H9 (cell line): ENCODE results near the gene SORBS1. TPM values are rescaled to one million over a fixed set of nuclear protein-coding genes. Genes with fewer than 3 reads are reported as not detected.

ENCODE experiments used
- DNase-seq: peaks from one replicate; pipeline ENCODE4 v3.0.0-alpha.2; 2017
- H2AFZ ChIP-seq: one replicate; pipeline ENCODE4 v1.6.1; 2013; ENCODE audit warnings: mild to moderate bottlenecking, low read length, control low read depth, moderate library complexity
- H2AK5ac ChIP-seq: 2 replicates; pipeline ENCODE4 v1.6.1; 2013; ENCODE audit warnings: low read length, control low read depth, mixed read lengths; ENCODE audit not compliant: insufficient read length
- H2BK120ac ChIP-seq: one replicate; pipeline ENCODE4 v1.6.1; 2013; ENCODE audit warnings: low read depth, mild to moderate bottlenecking, low read length, control low read depth, inconsistent platforms; ENCODE audit not compliant: poor library complexity, severe bottlenecking
- H2BK12ac ChIP-seq: 2 replicates; pipeline ENCODE4 v1.6.1; 2013; ENCODE audit warnings: low read length, control low read depth, mixed read lengths, low read depth; ENCODE audit not compliant: insufficient read length
- H2BK15ac ChIP-seq: 2 replicates; pipeline ENCODE4 v1.6.1; 2013; ENCODE audit warnings: low read depth, low read length, control low read depth
- H2BK20ac ChIP-seq: one replicate; pipeline ENCODE4 v1.6.1; 2013; ENCODE audit warnings: low read depth, mild to moderate bottlenecking, low read length, control low read depth, inconsistent platforms; ENCODE audit not compliant: poor library complexity, severe bottlenecking
- H2BK5ac ChIP-seq: 2 replicates; pipeline ENCODE4 v1.6.1; 2013; ENCODE audit warnings: low read length, control low read depth, mixed read lengths; ENCODE audit not compliant: insufficient read length
- H3K14ac ChIP-seq: 2 replicates; pipeline ENCODE4 v1.6.1; 2013; ENCODE audit warnings: low read length, control low read depth; ENCODE audit not compliant: insufficient read depth
- H3K18ac ChIP-seq: 2 replicates; pipeline ENCODE4 v1.6.1; 2013; ENCODE audit warnings: low read depth, mild to moderate bottlenecking, mixed read lengths, low read length, control low read depth; ENCODE audit not compliant: insufficient read length
- H3K23ac ChIP-seq: 2 replicates; pipeline ENCODE4 v1.6.1; 2013; ENCODE audit warnings: low read length, control low read depth, mixed read lengths, low read depth; ENCODE audit not compliant: insufficient read length
- H3K23me2 ChIP-seq: 2 replicates; pipeline ENCODE4 v1.6.1; 2013; ENCODE audit warnings: low read depth, mild to moderate bottlenecking, mixed read lengths, low read length, control low read depth; ENCODE audit not compliant: insufficient read length, poor library complexity, severe bottlenecking
- H3K27ac ChIP-seq: 2 replicates; pipeline ENCODE4 v1.5.1; 2013; ENCODE audit warnings: low read length, control low read depth, mixed read lengths, low read depth; ENCODE audit not compliant: insufficient read length
- H3K27me3 ChIP-seq: 2 replicates; pipeline ENCODE4 v1.6.1; 2013; ENCODE audit warnings: low read length, control low read depth, inconsistent platforms; ENCODE audit not compliant: insufficient read depth
- H3K4ac ChIP-seq: 2 replicates; pipeline ENCODE4 v1.6.1; 2013; ENCODE audit warnings: low read depth, mild to moderate bottlenecking, control low read depth, inconsistent platforms, low read length, moderate library complexity
- H3K4me1 ChIP-seq: 2 replicates; pipeline ENCODE4 v1.6.1; 2013; ENCODE audit warnings: low read length, control low read depth, inconsistent platforms; ENCODE audit not compliant: insufficient read depth
- H3K4me2 ChIP-seq: 2 replicates; pipeline ENCODE4 v1.6.1; 2013; ENCODE audit warnings: low read length, control low read depth, mixed read lengths; ENCODE audit not compliant: insufficient read length, insufficient read depth
- H3K56ac ChIP-seq: 2 replicates; pipeline ENCODE4 v1.6.1; 2013; ENCODE audit warnings: low read depth, mild to moderate bottlenecking, mixed read lengths, low read length, control low read depth; ENCODE audit not compliant: insufficient read length
- H3K79me1 ChIP-seq: 2 replicates; pipeline ENCODE4 v1.6.1; 2013; ENCODE audit warnings: low read depth, mild to moderate bottlenecking, moderate library complexity, low read length, control low read depth, inconsistent platforms; ENCODE audit not compliant: insufficient read depth, poor library complexity, severe bottlenecking
- H3K79me2 ChIP-seq: 2 replicates; pipeline ENCODE4 v1.6.1; 2013; ENCODE audit warnings: low read length, control low read depth, inconsistent platforms; ENCODE audit not compliant: insufficient read depth
- H3K9ac ChIP-seq: 2 replicates; pipeline ENCODE4 v1.6.1; 2013; ENCODE audit warnings: low read length, control low read depth, mixed read lengths; ENCODE audit not compliant: insufficient read length; ENCODE audit errors: extremely low read depth
- H3K9me3 ChIP-seq: one replicate; pipeline ENCODE4 v1.6.1; 2013; ENCODE audit warnings: low read depth, low read length, inconsistent platforms; ENCODE audit not compliant: control insufficient read depth
- H3T11ph ChIP-seq: one replicate; pipeline ENCODE4 v1.6.1; 2013; ENCODE audit warnings: mild to moderate bottlenecking, low read length, control low read depth, inconsistent platforms
- H4K20me1 ChIP-seq: one replicate; pipeline ENCODE4 v1.6.1; 2013; ENCODE audit not compliant: control insufficient read depth, insufficient read length, insufficient read depth
- H4K5ac ChIP-seq: 2 replicates; pipeline ENCODE4 v1.6.1; 2013; ENCODE audit warnings: low read depth, mild to moderate bottlenecking, mixed read lengths, low read length, control low read depth; ENCODE audit not compliant: insufficient read length
- H4K8ac ChIP-seq: replicated peaks from 2 replicates; pipeline ENCODE4 v1.6.1; 2013; ENCODE audit warnings: low read length, control low read depth, mixed read lengths, low read depth; ENCODE audit not compliant: insufficient read length
- H4K91ac ChIP-seq: 2 replicates; pipeline ENCODE4 v1.6.1; 2013; ENCODE audit warnings: low read depth, mild to moderate bottlenecking, moderate library complexity, mixed read lengths, low read length, control low read depth; ENCODE audit not compliant: insufficient read length
- H3K27ac Mint-ChIP-seq, 3 experiments: 2 replicates in 2 of 3; 3 replicates in 1 of 3; pipeline ENCODE4 v1.8.0; 2020 to 2021; ENCODE audit warnings: mixed read lengths in 3 of 3, mild to moderate bottlenecking in 1 of 3, moderate library complexity in 1 of 3
- H3K27me3 Mint-ChIP-seq: 2 replicates; pipeline ENCODE4 v1.8.0; 2021; ENCODE audit warnings: low read depth, mild to moderate bottlenecking, moderate library complexity, mixed read lengths
- H3K36me3 Mint-ChIP-seq, 3 experiments: 2 replicates in 2 of 3; 3 replicates in 1 of 3; pipeline ENCODE4 v1.8.0; 2020 to 2021; ENCODE audit warnings: low read depth in 3 of 3, mixed read lengths in 3 of 3; ENCODE audit not compliant: insufficient read depth in 1 of 3
- H3K4me1 Mint-ChIP-seq, 2 experiments: 2 replicates each; pipeline ENCODE4 v1.8.0; 2020; ENCODE audit warnings: mixed read lengths in 2 of 2
- H3K4me3 Mint-ChIP-seq, 2 experiments: 2 replicates in 1 of 2; 3 replicates in 1 of 2; pipeline ENCODE4 v1.8.0; 2020 to 2021; ENCODE audit warnings: mild to moderate bottlenecking in 2 of 2, mixed read lengths in 2 of 2, moderate library complexity in 1 of 2
- H3K9me3 Mint-ChIP-seq, 2 experiments: 2 replicates in 1 of 2; 3 replicates in 1 of 2; pipeline ENCODE4 v1.8.0; 2020; ENCODE audit warnings: mild to moderate bottlenecking in 2 of 2, mixed read lengths in 2 of 2, moderate library complexity in 1 of 2
- CTCF ChIP-seq: fragments of 200-600 bp; sonication (generic); conservative IDR thresholded peaks from 3 replicates; pipeline ENCODE4 v1.8.0; 2021; ENCODE audit warnings: antibody characterized with exemption, mild to moderate bottlenecking
- WGBS: extraction: QIAGEN DNeasy Blood & Tissue Kit; methylation state at CpG from one replicate; pipeline ENCODE4 v1.1.7; 2013; ENCODE audit warnings: missing lambda C conversion rate, low lambda C conversion rate, mixed read lengths; ENCODE audit not compliant: insufficient read length; ENCODE audit errors: extremely low coverage; 5-methylcytosine and 5-hydroxymethylcytosine counted together
- total RNA-seq: library from RNA; stranded (reverse); gene quantifications from 2 replicates; pipeline ENCODE4 v1.2.1, GENCODE V29; 2021

SORBS1 gene
- total RNA-seq, 1 experiment from 2014 or later, result 24.3 TPM

GRCh38 chr10:95286707-95287106 lies 274.5 kb downstream of the SORBS1 start:
- no peak for TF ChIP-seq CTCF
- no peak for DNase-seq
- 0 out of 2 replicates have a peak, but pooled peaks cover 8% of the 10 kb centered on the region for H3K4me1 ChIP-seq
- no peak overlapping the region for H2AK5ac ChIP-seq
- Mint-ChIP-seq H3K36me3 (peaks cover 0 to 9% (median 3%) of the 10 kb centered on the region in 3 experiments; a peak in 3 of 7 replicates), H3K4me3 (no peak overlapping the region), H3K27ac (no peak overlapping the region; a peak in 1 of 7 replicates), H3K4me1 (peaks cover 44 to 47% of the 10 kb centered on the region in 2 experiments), H3K9me3 (no peaks in the 10 kb centered on the region), H3K27me3 (peaks cover 10% of the 10 kb centered on the region)
- no peak overlapping the region for H2AFZ ChIP-seq
- no peaks in the 10 kb centered on the region for H4K20me1 ChIP-seq
- peaks cover 12% of the 10 kb centered on the region for H3K23me2 ChIP-seq
- H3K27me3 ChIP-seq, result no peaks in the 10 kb centered on the region
- no peaks in the 10 kb centered on the region for H3K79me1 ChIP-seq
- no peak overlapping the region for H2BK5ac ChIP-seq
- no peak overlapping the region for H2BK120ac ChIP-seq
- H4K8ac ChIP-seq, result no peak overlapping the region
- H3K14ac ChIP-seq, result no peak overlapping the region
- no peak overlapping the region for H3K4me2 ChIP-seq
- no peak overlapping the region for H3T11ph ChIP-seq
- H2BK20ac ChIP-seq, result no peak overlapping the region
- H4K5ac ChIP-seq, result no peak overlapping the region
- no peak overlapping the region for H3K56ac ChIP-seq
- H3K9ac ChIP-seq, result no peak overlapping the region
- no peak overlapping the region for H4K91ac ChIP-seq
- H3K27ac ChIP-seq, result no peak overlapping the region
- H3K18ac ChIP-seq, result no peak overlapping the region
- no peak overlapping the region for H2BK12ac ChIP-seq
- H3K4ac ChIP-seq, result no peak overlapping the region
- H3K9me3 ChIP-seq, result no peaks in the 10 kb centered on the region
- WGBS, result no CpG with 5 or more reads among the region's 1 CpG
- no peak overlapping the region for H2BK15ac ChIP-seq
- H3K23ac ChIP-seq, result no peak overlapping the region
- peaks cover 26% of the 10 kb centered on the region; the same call in 1 of the 2 replicates for H3K79me2 ChIP-seq
